GM12892 (cell line): Measurements from ENCODE around the gene APOBEC3H.

Source experiments
- DNase-seq: peaks from one replicate; pipeline ENCODE4 v3.0.0; 2011; ENCODE audit not compliant: insufficient read length
- FAIRE-seq: peaks from 2 replicates; lab custom pipeline; 2011; peaks lifted over from hg19 to GRCh38; lab: Jason Lieb, UNC
- POLR2A ChIP-seq: IDR thresholded peaks from 2 replicates; pipeline ENCODE4 v1.6.1; 2011; ENCODE audit warnings: low read depth, low read length, control low read depth
- POLR2AphosphoS5 ChIP-seq: IDR thresholded peaks from 2 replicates; pipeline ENCODE4 v1.6.1; 2011; ENCODE audit warnings: low read depth, low read length, control low read depth
- TAF1 ChIP-seq: IDR thresholded peaks from 2 replicates; pipeline ENCODE4 v1.6.1; 2011; ENCODE audit warnings: low read depth, mild to moderate bottlenecking, control low read depth, low read length, borderline replicate concordance

APOBEC3H gene

DNA sequence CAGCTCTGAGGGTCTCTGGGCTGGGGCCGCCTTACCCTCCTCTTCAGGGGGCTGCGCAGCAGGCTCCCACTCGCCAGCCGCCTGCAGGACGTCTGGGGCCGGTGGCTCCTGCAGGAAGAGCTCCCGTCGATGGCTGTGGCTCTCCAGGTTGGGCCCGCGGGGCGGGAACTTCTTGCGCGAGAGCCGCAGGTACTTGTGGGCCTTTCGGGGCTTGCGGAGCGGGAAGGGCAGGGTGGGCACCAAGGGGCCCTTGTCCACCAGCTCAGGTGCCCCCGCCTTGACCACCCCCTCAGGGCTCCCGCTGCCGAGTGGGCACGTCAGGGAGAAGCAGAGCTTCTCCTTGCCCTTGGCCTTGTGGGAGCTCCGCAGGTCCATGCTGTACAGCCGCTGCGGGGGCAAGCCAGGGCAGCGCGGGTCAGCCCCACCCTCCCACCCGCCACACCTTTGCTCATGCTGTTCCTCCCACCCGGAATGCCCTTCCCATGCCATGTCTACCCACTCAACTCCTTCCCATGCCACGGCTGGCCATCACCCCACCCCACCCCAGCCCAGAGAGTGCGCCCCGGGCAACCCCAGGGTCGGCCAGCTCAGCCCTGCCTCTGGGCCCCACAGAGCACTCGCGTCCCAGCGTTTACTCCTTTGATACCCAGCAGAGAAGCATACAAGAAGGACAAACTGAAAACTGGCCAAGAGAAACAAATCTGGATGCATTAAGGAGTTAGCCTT lies 37.5 kb downstream of the APOBEC3H start:
- FAIRE-seq (no peak), DNase-seq (no peak)
- TF ChIP-seq POLR2AphosphoS5 (no peak), TAF1 (no peak), POLR2A (no peak)

DNA sequence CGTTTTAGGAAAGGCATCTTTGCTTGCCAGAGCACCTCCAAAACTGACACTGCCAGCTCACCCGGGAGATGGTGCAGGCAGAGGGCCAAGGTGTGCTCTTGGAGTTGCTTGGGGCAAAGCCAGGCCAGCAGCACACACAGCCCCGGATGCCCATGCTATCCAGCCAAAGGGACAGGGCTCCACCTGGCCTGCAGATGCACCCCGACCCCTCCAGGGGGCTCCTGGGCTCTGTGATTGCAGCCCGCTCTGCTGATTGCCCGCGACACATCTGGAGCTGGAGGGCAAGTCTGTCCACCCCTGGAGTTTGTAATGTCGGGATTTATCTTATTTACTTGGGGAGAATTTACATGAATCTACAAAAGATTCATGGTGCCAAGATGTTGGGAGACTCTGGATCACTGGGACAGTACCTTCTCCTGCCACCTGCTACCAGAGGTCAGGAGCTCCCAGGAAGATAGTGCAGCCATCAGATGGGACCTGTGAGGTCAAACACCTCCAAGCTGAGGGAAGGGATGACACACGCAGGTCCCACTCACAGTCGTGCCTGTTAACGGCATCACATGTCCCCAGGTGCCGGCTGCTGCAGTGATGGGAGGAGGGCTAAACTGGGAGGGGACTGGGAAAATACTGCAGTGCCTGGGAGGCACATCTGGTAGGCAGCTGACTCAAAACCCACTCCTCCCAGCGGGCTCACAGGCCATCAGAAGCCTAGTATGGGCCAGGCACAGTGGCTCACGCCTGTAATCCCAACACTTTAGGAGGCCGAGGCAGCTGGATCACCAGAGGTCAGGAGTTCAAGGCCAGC lies 38.2 kb downstream of the APOBEC3H start:
- DNase-seq (peak; percentile 65), FAIRE-seq (peak; percentile 68)
- no peak for TF ChIP-seq POLR2AphosphoS5
- no peak for TF ChIP-seq TAF1
- no peak for TF ChIP-seq POLR2A

DNA sequence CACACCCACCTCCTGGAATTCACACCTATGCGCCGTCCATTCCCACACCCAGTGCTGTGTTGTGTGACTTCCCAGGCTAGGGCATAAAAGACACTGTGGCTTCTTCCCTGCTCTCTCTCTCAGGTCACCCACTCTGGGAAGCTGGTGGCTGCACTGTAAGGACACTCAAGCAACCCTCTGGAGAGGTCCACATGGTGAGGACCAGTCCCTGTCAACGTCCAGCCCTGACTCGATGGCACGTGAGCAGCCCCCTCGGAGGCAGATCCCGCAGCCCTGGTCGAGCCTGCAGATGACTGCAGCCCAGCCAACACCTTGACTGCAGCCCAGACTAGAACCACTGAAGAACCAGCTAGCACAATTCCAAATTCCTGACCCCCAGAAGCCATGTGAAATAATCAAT lies 39.3 kb downstream of the APOBEC3H start:
- DNase-seq (no peak), FAIRE-seq (no peak)
- TF ChIP-seq TAF1 = no peak
- no peak for TF ChIP-seq POLR2A
- no peak for TF ChIP-seq POLR2AphosphoS5

DNA sequence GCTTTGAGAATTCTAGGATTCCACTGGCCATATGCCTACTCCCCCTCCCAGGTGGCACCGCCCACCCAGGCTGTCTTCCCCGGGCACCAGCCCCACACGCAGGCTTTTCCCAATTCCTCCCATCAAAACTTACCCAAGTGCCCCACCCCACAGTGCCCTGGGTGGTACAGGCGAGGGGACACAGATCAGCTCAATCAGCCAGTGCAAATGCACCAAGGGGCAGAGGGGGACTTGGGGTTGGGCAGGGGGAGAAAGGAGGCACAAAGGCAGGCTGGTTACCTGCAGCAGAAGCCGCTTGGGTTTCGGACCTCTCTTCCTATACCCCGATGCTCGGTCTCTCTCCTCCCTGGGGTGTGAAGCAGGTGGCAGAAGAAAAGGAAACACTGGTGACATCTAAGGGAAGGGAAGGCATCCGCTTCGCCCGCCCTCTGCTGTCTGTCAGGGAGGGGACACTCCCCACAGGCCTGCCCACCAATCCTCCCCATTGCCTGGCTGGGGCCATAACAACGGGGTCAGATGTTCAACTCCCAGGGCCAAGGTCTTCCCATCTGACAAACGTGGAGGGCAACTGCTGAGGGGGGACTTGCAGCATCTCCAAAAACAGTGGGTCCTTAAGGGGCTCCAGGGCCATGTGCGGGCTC lies 41.4 kb downstream of the APOBEC3H start:
- TF ChIP-seq POLR2AphosphoS5 = no peak
- TF ChIP-seq TAF1 = no peak
- no peak for TF ChIP-seq POLR2A
- no peak for DNase-seq
- FAIRE-seq = no peak

DNA sequence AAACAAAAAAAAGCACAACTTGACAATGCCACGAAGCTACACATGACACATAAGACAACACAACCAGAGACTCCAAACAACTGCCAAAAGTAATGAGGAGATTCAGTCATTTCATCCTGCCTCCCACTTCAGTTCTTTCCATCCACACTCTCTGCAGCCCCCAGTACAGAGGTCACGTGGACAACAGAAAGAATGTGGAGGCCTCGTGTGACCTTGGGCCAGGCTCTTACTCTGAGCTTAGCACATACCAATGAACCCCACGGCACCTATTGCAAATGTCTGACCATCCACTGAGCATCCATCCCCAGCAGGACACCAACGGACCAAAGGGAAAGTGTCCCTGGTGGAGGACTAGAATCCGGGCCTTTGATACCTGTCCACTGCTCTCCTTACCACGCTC lies 42.9 kb downstream of the APOBEC3H start:
- TF ChIP-seq POLR2AphosphoS5 (no peak), TAF1 (no peak), POLR2A (no peak)
- DNase-seq (no peak), FAIRE-seq (no peak)

DNA sequence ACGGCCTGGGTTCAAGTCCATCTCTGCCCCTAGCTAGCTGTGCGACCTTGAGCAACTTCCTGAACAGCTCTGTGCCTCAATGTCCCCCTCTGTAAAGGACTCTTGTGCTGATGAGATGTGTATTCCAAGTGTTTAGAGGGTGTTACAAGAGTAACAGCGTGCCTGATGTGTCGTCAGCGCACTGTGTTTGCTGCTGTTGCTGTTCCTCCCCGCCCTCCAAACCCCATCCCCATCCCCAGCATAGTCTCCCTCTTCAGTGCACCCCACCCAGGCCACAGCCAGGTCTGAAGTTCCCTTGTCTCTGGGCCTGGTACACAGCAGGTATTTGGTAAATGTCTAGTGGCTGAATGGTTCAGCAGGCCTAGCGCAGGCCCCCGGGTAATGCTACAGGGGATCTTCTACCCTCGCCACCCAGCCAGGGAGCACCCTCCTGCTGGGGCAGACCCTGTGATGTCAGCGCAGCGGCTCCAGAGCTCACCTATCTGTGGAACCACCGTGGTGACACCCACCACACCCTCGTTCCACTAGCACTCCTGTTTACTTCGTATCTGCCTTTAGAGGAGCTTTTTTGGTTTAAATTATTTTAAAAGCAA lies 45.1 kb downstream of the APOBEC3H start:
- no peak for FAIRE-seq
- DNase-seq = no peak
- TF ChIP-seq TAF1 (no peak), POLR2A (no peak), POLR2AphosphoS5 (no peak)

DNA sequence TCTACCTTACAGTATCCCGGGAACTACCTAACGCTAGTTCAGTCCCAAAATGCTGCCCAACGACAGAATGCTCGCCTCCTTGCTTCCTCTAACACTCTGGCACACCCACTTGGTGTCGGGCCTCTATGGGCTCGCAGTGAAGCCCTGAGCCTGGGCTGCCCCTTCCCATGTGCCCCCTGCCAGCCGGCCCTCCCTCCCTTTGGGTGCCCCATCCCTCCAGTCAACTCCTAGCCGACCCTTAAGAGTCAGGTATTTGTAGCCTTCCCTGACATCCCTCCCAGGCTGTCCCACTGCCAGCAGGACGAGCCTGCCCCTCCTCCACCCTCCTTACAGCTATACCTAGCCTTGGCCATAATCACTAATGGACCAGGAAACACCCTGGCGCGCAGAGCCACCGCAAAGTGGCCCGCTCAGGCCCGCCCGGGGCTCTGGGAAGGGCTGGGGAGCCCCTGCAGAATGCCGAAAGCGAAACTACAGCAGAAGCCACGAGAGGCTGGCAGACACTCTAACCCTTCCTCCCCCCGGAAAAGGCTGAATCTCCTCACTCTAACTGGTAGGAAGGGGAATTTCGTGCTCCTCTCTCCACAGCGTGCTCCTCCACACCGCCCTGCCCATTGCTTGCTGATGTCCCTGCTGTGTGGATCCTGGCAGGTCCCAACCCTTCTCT lies 47.2 kb downstream of the APOBEC3H start:
- peak; percentile 96 for FAIRE-seq
- TF ChIP-seq POLR2A = peak; percentile 60; the same call in 1 of the 2 replicates
- TF ChIP-seq TAF1 = no peak
- 0 out of 2 replicates have a peak, but pooled peaks have one; percentile 46 for TF ChIP-seq POLR2AphosphoS5
- peak; percentile 66 for DNase-seq

DNA sequence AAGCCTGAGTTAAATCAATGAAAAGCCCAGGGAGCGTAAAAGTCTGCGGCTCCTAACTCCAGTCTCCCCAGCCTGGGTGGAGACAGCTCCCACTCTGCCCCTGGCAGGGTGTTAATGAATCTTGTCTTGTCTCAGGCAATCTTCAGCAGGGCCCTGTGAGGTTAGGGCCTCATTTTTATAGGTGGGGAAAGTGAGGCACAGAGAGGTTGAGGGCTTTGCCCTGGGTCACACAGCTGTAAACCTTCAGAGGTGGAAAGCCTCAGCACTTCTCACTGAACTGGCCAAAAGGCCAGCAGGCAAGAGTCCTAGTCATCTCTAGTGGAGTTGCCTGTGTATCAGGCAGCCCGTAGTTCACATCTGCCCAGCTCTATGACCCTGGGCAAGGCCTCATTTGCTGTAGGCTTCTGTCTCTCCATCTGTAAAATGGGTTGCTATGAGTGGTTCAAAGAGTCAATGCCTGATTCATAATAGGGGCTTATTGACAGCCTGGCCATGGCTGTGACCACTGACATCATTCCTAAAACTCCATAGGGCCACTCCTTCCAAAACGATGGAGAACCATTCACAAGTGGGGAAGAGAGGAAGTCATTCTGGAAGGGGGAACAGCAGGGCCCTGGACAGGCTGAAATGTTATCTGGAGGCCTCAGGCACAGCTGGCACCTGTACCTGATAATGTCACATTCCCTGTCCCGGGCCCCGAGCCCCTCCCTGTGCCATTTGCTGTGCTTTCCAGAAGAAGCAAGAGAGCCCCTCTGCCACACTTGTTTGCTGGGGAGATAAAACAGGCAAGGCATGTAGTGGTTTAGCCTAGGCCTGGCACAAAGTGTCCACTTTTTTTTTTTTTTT lies 49.4 kb downstream of the APOBEC3H start:
- DNase-seq = no peak
- TF ChIP-seq POLR2A (no peak), POLR2AphosphoS5 (no peak), TAF1 (no peak)
- no peak for FAIRE-seq

DNA sequence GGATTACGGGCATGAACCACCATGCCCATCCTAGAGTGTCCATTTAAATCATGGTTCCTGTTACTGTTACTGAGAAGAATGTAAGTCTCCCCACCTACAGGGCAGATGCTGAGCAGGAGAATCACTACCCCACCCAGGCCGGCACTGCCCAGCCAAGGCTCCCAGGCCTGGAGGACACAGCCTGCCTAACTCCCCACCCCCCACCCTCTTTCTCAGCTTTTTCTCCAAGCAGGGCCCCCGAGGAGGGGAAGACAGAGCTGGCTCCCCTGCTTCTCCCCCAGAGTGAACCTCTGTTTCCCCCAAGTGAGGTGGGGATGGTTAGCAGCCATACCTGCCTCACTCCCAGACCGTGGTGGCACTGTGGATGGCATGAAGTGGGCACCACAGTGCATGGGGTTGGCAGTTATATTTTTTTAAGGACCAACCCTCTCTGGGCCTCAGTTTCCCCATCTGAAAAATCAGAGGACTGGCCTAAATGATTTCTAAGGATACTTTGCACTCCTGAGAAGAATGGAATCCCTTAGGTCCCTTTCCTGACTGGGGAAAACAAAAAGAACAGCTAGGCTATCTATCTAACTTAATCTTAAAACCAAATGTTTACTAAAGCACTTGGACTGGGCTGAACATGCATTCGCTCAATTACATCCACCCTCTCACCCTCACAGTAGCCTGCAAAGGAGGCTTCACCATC lies 50.4 kb downstream of the APOBEC3H start:
- DNase-seq = no peak

More for the DNA sequence above, 50.4 kb downstream of the APOBEC3H start:
- TF ChIP-seq POLR2AphosphoS5 (no peak), POLR2A (no peak), TAF1 (no peak)
- FAIRE-seq = no peak
